HUES64 (cell line): Measurements from ENCODE around the gene PHF14.

Experiments used
- H3K27ac ChIP-seq: 2 replicates; pipeline ENCODE4 v1.7.0; 2013; ENCODE audit warnings: low read depth, low read length, inconsistent platforms
- H3K27me3 ChIP-seq: 2 replicates; pipeline ENCODE4 v1.6.1; 2013; ENCODE audit warnings: mild to moderate bottlenecking, low read length; ENCODE audit not compliant: insufficient read depth
- H3K36me3 ChIP-seq: 2 replicates; pipeline ENCODE4 v1.6.1; 2013; ENCODE audit warnings: mild to moderate bottlenecking, low read length; ENCODE audit not compliant: insufficient read depth
- H3K4me1 ChIP-seq: 2 replicates; pipeline ENCODE4 v1.6.1; 2013; ENCODE audit warnings: mild to moderate bottlenecking, low read length, moderate library complexity; ENCODE audit not compliant: insufficient read depth
- H3K4me3 ChIP-seq: 2 replicates; pipeline ENCODE4 v1.5.1; 2013; ENCODE audit warnings: mild to moderate bottlenecking, low read length, moderate library complexity
- H3K9ac ChIP-seq: 2 replicates; pipeline ENCODE4 v1.6.1; 2013; ENCODE audit warnings: mild to moderate bottlenecking, low read depth, low read length
- H3K9me3 ChIP-seq: 2 replicates; pipeline ENCODE4 v1.6.1; 2013; ENCODE audit warnings: low read depth, low read length; ENCODE audit not compliant: insufficient read depth
- WGBS: fragments of 150-250, 120-280 bp; methylation state at CpG from one replicate; pipeline ENCODE4 v1.1.7; 2013; ENCODE audit warnings: missing lambda C conversion rate; 5-methylcytosine and 5-hydroxymethylcytosine counted together

Gene PHF14

GRCh38 chr7:11212080-11212711, 238.5 kb downstream of the PHF14 start:
- Histone ChIP-seq H3K36me3 (no peaks in the 10 kb centered on the region), H3K27ac (no peak overlapping the region), H3K27me3 (no peaks in the 10 kb centered on the region), H3K9me3 (no peaks in the 10 kb centered on the region), H3K4me1 (no peaks in the 10 kb centered on the region), H3K4me3 (no peak overlapping the region), H3K9ac (no peak overlapping the region)
- 56% methylated on average over 4 of the region's 4 CpGs for WGBS

- Histone ChIP-seq H3K9me3 (no peaks in the 10 kb centered on the region), H3K36me3 (no peaks in the 10 kb centered on the region), H3K9ac (no peak overlapping the region), H3K27ac (no peak overlapping the region), H3K27me3 (no peaks in the 10 kb centered on the region), H3K4me1 (no peaks in the 10 kb centered on the region), H3K4me3 (no peak overlapping the region)
- 86% methylated on average over 1 of the region's 1 CpG for WGBS
These were observed 239.1 kb downstream of the PHF14 start for GRCh38 chr7:11212816-11213215.

- no peaks in the 10 kb centered on the region for H3K36me3 ChIP-seq
- H3K27ac ChIP-seq = no peak overlapping the region
- no peaks in the 10 kb centered on the region for H3K4me1 ChIP-seq
- no peak overlapping the region for H3K9ac ChIP-seq
- H3K27me3 ChIP-seq = no peaks in the 10 kb centered on the region
- WGBS = 44% methylated on average over 1 of the region's 1 CpG
- H3K4me3 ChIP-seq = no peak overlapping the region
- no peaks in the 10 kb centered on the region for H3K9me3 ChIP-seq
These were observed 239.6 kb downstream of the PHF14 start for GRCh38 chr7:11213266-11213665.

- H3K27ac ChIP-seq = no peak overlapping the region
- 95% methylated on average over 2 of the region's 2 CpGs for WGBS
- no peaks in the 10 kb centered on the region for H3K4me1 ChIP-seq
- no peaks in the 10 kb centered on the region for H3K9me3 ChIP-seq
- no peaks in the 10 kb centered on the region for H3K27me3 ChIP-seq
- H3K9ac ChIP-seq = no peak overlapping the region
- no peaks in the 10 kb centered on the region for H3K36me3 ChIP-seq
- no peak overlapping the region for H3K4me3 ChIP-seq
These were observed 242.6 kb downstream of the PHF14 start for GRCh38 chr7:11216276-11216675.

- Histone ChIP-seq H3K9me3 (no peaks in the 10 kb centered on the region), H3K27me3 (no peaks in the 10 kb centered on the region), H3K9ac (no peak overlapping the region), H3K27ac (no peak overlapping the region), H3K4me3 (no peak overlapping the region), H3K36me3 (no peaks in the 10 kb centered on the region), H3K4me1 (no peaks in the 10 kb centered on the region)
- 90% methylated on average over 6 of the region's 6 CpGs for WGBS
These were observed 244.3 kb downstream of the PHF14 start for GRCh38 chr7:11217848-11218565.
